Fibroblast of skin of abdomen (primary cell): Measurements from ENCODE around the gene ZNF582.
"Not testable (repeated sequence)": the region's sequence is repeated elsewhere in the genome, so short reads cannot be mapped to it uniquely, and the experiment has no call there.

ENCODE experiments used
- DNase-seq: peaks from one replicate; pipeline ENCODE4 v3.0.0-alpha.2; 2013

The ZNF582 gene

GRCh38 chr19:56350416-56351045 lies 42.8 kb downstream of the ZNF582 start:
- peak; percentile 51 for DNase-seq

DNA sequence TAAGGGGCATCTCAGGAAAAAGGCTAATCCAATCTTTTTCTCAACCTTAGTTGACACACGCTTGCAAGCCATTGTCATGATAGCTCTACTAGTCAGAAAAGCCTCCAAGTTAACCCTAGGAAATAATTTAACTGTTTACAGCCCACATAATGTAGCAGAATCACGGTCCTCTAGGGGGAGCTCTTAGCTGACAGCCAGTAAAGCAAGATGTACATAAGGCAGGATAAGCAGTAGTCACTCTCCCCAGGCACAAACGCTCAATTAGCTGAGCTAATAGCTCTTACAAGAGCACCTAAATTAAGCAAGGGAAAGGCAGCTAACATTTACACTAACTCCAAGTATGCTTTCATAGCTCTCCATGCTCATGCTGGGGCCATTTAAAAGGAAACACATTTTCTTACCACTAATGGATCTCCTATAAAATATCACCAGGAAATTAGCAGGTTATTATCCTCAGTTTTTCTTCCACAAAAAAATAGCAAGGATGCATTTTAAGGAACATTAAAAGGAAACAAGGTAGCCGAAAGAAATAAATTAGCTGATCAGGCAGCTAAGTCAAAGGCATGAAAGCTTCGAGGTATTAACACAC lies 45.0 kb downstream of the ZNF582 start:
- DNase-seq, result no peak

DNA sequence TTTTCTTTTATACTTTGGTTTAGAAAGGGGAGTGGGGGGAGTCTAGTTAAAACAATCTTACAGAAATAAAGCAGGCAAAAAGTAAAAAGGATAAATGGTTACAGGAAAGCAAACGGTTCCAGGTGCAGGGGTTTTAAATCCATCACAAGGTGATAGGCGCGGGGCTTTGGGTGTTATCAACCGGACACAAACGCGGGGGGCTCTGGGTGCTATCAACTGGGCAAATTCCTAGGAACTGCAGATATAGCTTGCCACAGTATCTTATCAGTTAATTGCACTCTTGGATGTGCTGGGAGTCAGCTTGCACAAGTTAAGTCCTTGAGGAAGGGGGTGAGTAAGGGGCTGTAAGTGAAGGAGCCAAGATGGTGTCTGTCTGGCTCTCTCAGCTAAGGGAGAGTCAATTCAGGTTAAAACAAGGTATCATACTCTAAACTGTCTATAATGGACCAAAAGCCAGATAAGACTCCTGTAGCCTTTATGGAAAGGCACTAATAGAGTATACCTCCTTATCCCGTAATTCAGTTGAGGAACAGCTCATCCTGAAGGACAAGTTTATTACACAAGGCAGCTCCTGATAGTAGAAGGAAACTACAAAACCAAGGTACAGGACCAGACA lies 46.1 kb downstream of the ZNF582 start:
- no peak for DNase-seq

DNA sequence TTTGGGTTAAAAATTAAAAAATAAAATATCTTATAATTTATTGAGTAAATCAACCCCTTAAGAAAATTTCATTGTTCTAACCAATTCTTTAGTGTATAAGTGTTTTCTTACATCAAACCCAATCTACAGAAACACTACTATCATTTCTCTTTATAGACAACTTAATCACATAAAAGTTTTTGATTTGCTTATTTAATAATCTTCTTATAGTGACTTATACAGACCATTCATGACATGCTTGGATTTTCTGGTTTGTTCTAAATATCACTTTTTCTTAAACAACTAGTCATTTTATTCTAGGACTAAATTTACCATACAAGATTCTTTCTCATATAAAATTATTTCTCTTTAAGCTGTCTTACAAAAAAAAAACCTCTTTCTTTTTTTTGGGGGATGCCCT lies 51.4 kb downstream of the ZNF582 start:
- DNase-seq, result no peak

GRCh38 chr19:56339031-56339430 lies 54.3 kb downstream of the ZNF582 start:
- DNase-seq, result not testable (repeated sequence)

DNA sequence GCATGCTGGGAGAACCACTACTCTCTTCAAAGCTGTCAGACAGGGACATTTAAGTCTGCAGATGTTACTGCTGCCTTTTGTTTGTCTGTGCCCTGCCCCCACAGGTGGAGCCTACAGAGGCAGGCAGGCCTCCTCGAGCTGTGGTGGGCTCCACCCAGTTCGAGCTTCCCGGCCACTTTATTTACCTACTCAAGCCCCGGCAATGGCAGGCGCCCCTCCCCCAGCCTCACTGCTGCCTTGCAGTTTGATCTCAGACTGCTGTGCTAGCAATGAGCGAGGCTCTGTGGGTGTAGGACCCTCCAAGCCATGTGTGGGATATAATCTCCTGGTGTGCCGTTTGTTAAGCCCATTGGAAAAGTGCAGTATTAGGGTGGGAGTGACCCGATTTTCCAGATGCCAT lies 56.3 kb downstream of the ZNF582 start:
- not testable (repeated sequence) for DNase-seq

- DNase-seq, result not testable (repeated sequence)
These were observed 58.0 kb downstream of the ZNF582 start for GRCh38 chr19:56335371-56335770.

GRCh38 chr19:56333506-56333905 lies 59.8 kb downstream of the ZNF582 start:
- peak; percentile 35 for DNase-seq
